GM12878 (cell line): ENCODE results near the gene ABCA4. TPM values are rescaled to one million over a fixed set of nuclear protein-coding genes. Genes with fewer than 3 reads are reported as not detected.

Source experiments
- polyA plus RNA-seq, 11 experiments: library from polyadenylated mRNA; depleted of rRNA in 4 of 11; unstranded in 6 of 11; stranded (reverse) in 5 of 11; fragments of >200 nt; fragmentation: Nextera tagmentation in 4 of 11; fragmentation: Illumina TruSeq in 1 of 11; extraction: Ambion mirVana in 4 of 11; extraction: Trizol in 1 of 11; gene quantifications; 1 replicate in 1 of 11; 2 replicates in 10 of 11; pipeline versions ENCODE4 v1.2.1 to v1.2.3, GENCODE V29; 2011 to 2016; ENCODE audit warnings: inconsistent platforms in 2 of 11, missing spikeins in 2 of 11, low read depth in 1 of 11
- total RNA-seq, 4 experiments: library from RNA; depleted of rRNA in 3 of 4; stranded (reverse); fragments of >200 nt in 3 of 4; fragmentation: Illumina TruSeq in 1 of 4; extraction: Trizol in 1 of 4; gene quantifications; 2 replicates each; pipeline versions ENCODE4 v1.2.1 to v1.2.3, GENCODE V29; 2013 to 2021

Gene ABCA4
- total and polyA plus RNA-seq, 10 of the 15 experiments (the other 5 are each of a cell fraction or from before 2014, with no cell fraction given): 0.03 to 0.28 (median 0.11) TPM; not detected in 3

Other genes starting within 250 kb of the ABCA4 start
- gene DNTTIP2, start 241.9 kb downstream of the ABCA4 start, total RNA-seq (2014; rRNA removed): 38.3 and 39.7 TPM in 2 replicates
- 63.3 and 70.8 TPM in 2 replicates for gene DNTTIP2, start 241.9 kb downstream of the ABCA4 start, total RNA-seq (2014; rRNA removed; fragmentation: Illumina TruSeq; extraction: Trizol)
- 61.9 and 65.6 TPM in 2 replicates for gene DNTTIP2, start 241.9 kb downstream of the ABCA4 start, total RNA-seq (2021)
- gene DNTTIP2, start 241.9 kb downstream of the ABCA4 start, polyA plus RNA-seq (2011; rRNA removed): 34.3 and 49.7 TPM in 2 replicates
- 84.7 and 92.9 TPM in 2 replicates for gene DNTTIP2, start 241.9 kb downstream of the ABCA4 start, polyA plus RNA-seq (2014; fragmentation: Illumina TruSeq; extraction: Trizol)
- gene DNTTIP2, start 241.9 kb downstream of the ABCA4 start, polyA plus RNA-seq (2014; fragmentation: Nextera tagmentation; extraction: Ambion mirVana): 10 to 100 TPM; 79.0 to 82.8 TPM
- gene DNTTIP2, start 241.9 kb downstream of the ABCA4 start, polyA plus RNA-seq (2014; rRNA removed): 33.2 and 37.5 TPM in 2 replicates
- gene DNTTIP2, start 241.9 kb downstream of the ABCA4 start, polyA plus RNA-seq (2016; fragmentation: Nextera tagmentation; extraction: Ambion mirVana): 10 to 100 TPM; 96.2 to 99.2 TPM
- 6.2 and 6.4 TPM in 2 replicates for gene GCLM, start 211.7 kb downstream of the ABCA4 start, total RNA-seq (2014; rRNA removed)
- 7.3 and 7.5 TPM in 2 replicates for gene GCLM, start 211.7 kb downstream of the ABCA4 start, total RNA-seq (2014; rRNA removed; fragmentation: Illumina TruSeq; extraction: Trizol)
- 11.1 and 11.6 TPM in 2 replicates for gene GCLM, start 211.7 kb downstream of the ABCA4 start, total RNA-seq (2021)
- gene GCLM, start 211.7 kb downstream of the ABCA4 start, polyA plus RNA-seq (2011; rRNA removed): 15.3 and 19.7 TPM in 2 replicates
- gene GCLM, start 211.7 kb downstream of the ABCA4 start, polyA plus RNA-seq (2014; fragmentation: Illumina TruSeq; extraction: Trizol): 9.5 and 10.1 TPM in 2 replicates
- 1 to 10 TPM; 3.6 to 5.0 TPM for gene GCLM, start 211.7 kb downstream of the ABCA4 start, polyA plus RNA-seq (2014; fragmentation: Nextera tagmentation; extraction: Ambion mirVana)
- gene GCLM, start 211.7 kb downstream of the ABCA4 start, polyA plus RNA-seq (2014; rRNA removed): 5.9 and 6.2 TPM in 2 replicates
- 10 to 100 TPM in 1 of 2 experiments, 1 to 10 TPM in 1; 2.6 to 17.3 TPM for gene GCLM, start 211.7 kb downstream of the ABCA4 start, polyA plus RNA-seq (2016; fragmentation: Nextera tagmentation; extraction: Ambion mirVana)
- gene ARHGAP29, start 116.4 kb upstream of the ABCA4 start, total RNA-seq (2014; rRNA removed): under 0.01 TPM in 2 replicates
- gene ARHGAP29, start 116.4 kb upstream of the ABCA4 start, total RNA-seq (2014; rRNA removed; fragmentation: Illumina TruSeq; extraction: Trizol): 0.05 TPM in 1 of 2 replicates, not detected in the other
- 0.18 and 0.24 TPM in 2 replicates for gene ARHGAP29, start 116.4 kb upstream of the ABCA4 start, total RNA-seq (2021)
- not detected in 2 replicates for gene ARHGAP29, start 116.4 kb upstream of the ABCA4 start, polyA plus RNA-seq (2011; rRNA removed)
- 0.06 TPM in 2 replicates for gene ARHGAP29, start 116.4 kb upstream of the ABCA4 start, polyA plus RNA-seq (2014; fragmentation: Illumina TruSeq; extraction: Trizol)
- under 1 TPM in 1 of 2 experiments, not detected in 1; 0.02 TPM for gene ARHGAP29, start 116.4 kb upstream of the ABCA4 start, polyA plus RNA-seq (2014; fragmentation: Nextera tagmentation; extraction: Ambion mirVana)
- gene ARHGAP29, start 116.4 kb upstream of the ABCA4 start, polyA plus RNA-seq (2014; rRNA removed): 0.03 TPM in 1 of 2 replicates, not detected in the other
- under 1 TPM; 0.14 to 0.43 TPM for gene ARHGAP29, start 116.4 kb upstream of the ABCA4 start, polyA plus RNA-seq (2016; fragmentation: Nextera tagmentation; extraction: Ambion mirVana)